HepG2 (cell line): Measurements from ENCODE around the gene NDOR1. TPM values are rescaled to one million over a fixed set of nuclear protein-coding genes. Genes with fewer than 3 reads are reported as not detected.

ENCODE experiments used
- AGO1 ChIP-seq: fragments of 200-400 bp; formaldehyde crosslinking; IDR thresholded peaks from 2 replicates; pipeline ENCODE4 v1.6.1; 2017; ENCODE audit warnings: mild to moderate bottlenecking, low read depth, low read length, moderate library complexity; ENCODE audit not compliant: poor library complexity, severe bottlenecking
- FOSL2 ChIP-seq: sonication (generic); formaldehyde crosslinking; IDR thresholded peaks from 2 replicates; pipeline ENCODE4 v1.4.0; 2020; ENCODE audit warnings: missing genetic modification reagents
- HDAC1 ChIP-seq: sonication (generic); formaldehyde crosslinking; IDR thresholded peaks from 2 replicates; pipeline ENCODE4 v1.5.1; 2020; ENCODE audit warnings: mild to moderate bottlenecking, missing genetic modification reagents
- HOXA5 ChIP-seq: sonication (generic); formaldehyde crosslinking; IDR thresholded peaks from 2 replicates; pipeline ENCODE4 v1.4.0; 2020; ENCODE audit warnings: missing genetic modification reagents
- MATR3 ChIP-seq: sonication (generic); formaldehyde crosslinking; IDR thresholded peaks from 2 replicates; pipeline ENCODE4 v1.4.0; 2020; ENCODE audit warnings: missing genetic modification reagents
- PAF1 ChIP-seq: IDR thresholded peaks from 2 replicates; pipeline ENCODE4 v1.6.1; 2016; ENCODE audit warnings: missing genetic modification reagents, missing compliant biosample characterization
- PHB2 ChIP-seq: fragments of 450-650 bp; IDR thresholded peaks from 2 replicates; pipeline ENCODE4 v1.6.1; 2018; ENCODE audit not compliant: partially characterized antibody
- RFX3 ChIP-seq: IDR thresholded peaks from 2 replicates; pipeline ENCODE4 v1.6.1; 2016; ENCODE audit warnings: missing biosample characterization, missing genetic modification reagents
- SATB2 ChIP-seq: sonication (generic); formaldehyde crosslinking; IDR thresholded peaks from 2 replicates; pipeline ENCODE4 v1.5.0; 2020; ENCODE audit warnings: missing genetic modification reagents
- TAF1 ChIP-seq: sonication (generic); formaldehyde crosslinking; IDR thresholded peaks from 2 replicates; pipeline ENCODE4 v1.4.0; 2020; ENCODE audit warnings: missing genetic modification reagents
- TCF7 ChIP-seq: sonication (generic); IDR thresholded peaks from 2 replicates; pipeline ENCODE4 v1.6.1; 2016; ENCODE audit warnings: antibody characterized with exemption, low read depth
- TOE1 ChIP-seq: sonication (generic); formaldehyde crosslinking; IDR thresholded peaks from 2 replicates; pipeline ENCODE4 v1.4.0; 2020; ENCODE audit warnings: mild to moderate bottlenecking, missing genetic modification reagents
- ZBTB42 ChIP-seq: sonication (generic); formaldehyde crosslinking; IDR thresholded peaks from 2 replicates; pipeline ENCODE4 v1.5.0; 2020; ENCODE audit warnings: mild to moderate bottlenecking, missing genetic modification reagents
- ZNF274 ChIP-seq: sonication (generic); formaldehyde crosslinking; IDR thresholded peaks from 2 replicates; pipeline ENCODE4 v1.5.1; 2020; ENCODE audit warnings: mild to moderate bottlenecking, missing genetic modification reagents
- ZNF292 ChIP-seq: sonication (generic); formaldehyde crosslinking; IDR thresholded peaks from 2 replicates; pipeline ENCODE4 v1.8.1; 2022; ENCODE audit warnings: mild to moderate bottlenecking, low read depth, missing genetic modification reagents, borderline replicate concordance
- ZNF484 ChIP-seq: sonication (generic); formaldehyde crosslinking; IDR thresholded peaks from 2 replicates; pipeline ENCODE4 v1.5.1; 2020; ENCODE audit warnings: mild to moderate bottlenecking, low read depth, missing genetic modification reagents, borderline replicate concordance
- ZNF569 ChIP-seq: sonication (generic); formaldehyde crosslinking; IDR thresholded peaks from 2 replicates; pipeline ENCODE4 v1.5.0; 2020; ENCODE audit warnings: mild to moderate bottlenecking, missing genetic modification reagents, moderate library complexity, borderline replicate concordance
- ZNF616 ChIP-seq: sonication (generic); formaldehyde crosslinking; IDR thresholded peaks from 2 replicates; pipeline ENCODE4 v1.5.0; 2020; ENCODE audit warnings: low read depth, mild to moderate bottlenecking, missing genetic modification reagents
- ZNF644 ChIP-seq: IDR thresholded peaks from 2 replicates; pipeline ENCODE4 v1.6.1; 2016; ENCODE audit warnings: low read depth
- ZNF703 ChIP-seq: sonication (generic); formaldehyde crosslinking; IDR thresholded peaks from 2 replicates; pipeline ENCODE4 v1.5.1; 2020; ENCODE audit warnings: missing genetic modification reagents, mild to moderate bottlenecking, moderate library complexity, borderline replicate concordance
- ZNF772 ChIP-seq: sonication (generic); formaldehyde crosslinking; IDR thresholded peaks from 2 replicates; pipeline ENCODE4 v1.5.0; 2020; ENCODE audit warnings: mild to moderate bottlenecking, missing genetic modification reagents
- ZSCAN21 ChIP-seq: sonication (generic); formaldehyde crosslinking; IDR thresholded peaks from 2 replicates; pipeline ENCODE4 v1.8.0; 2022; ENCODE audit warnings: mild to moderate bottlenecking, missing genetic modification reagents, moderate library complexity, borderline replicate concordance
- polyA plus RNA-seq, 8 experiments: library from polyadenylated mRNA; depleted of rRNA in 3 of 8; stranded (reverse) in 7 of 8; unstranded in 1 of 8; fragments of >200 nt; fragmentation: Illumina TruSeq in 4 of 8; extraction: Trizol in 4 of 8; gene quantifications; 2 replicates each; pipeline versions ENCODE4 v1.2.1 to v1.2.3, GENCODE V29; 2011 to 2016; ENCODE audit warnings: low read depth in 4 of 8, missing spikeins in 1 of 8, mixed read lengths in 1 of 8; ENCODE audit not compliant: insufficient read depth in 1 of 8
- total RNA-seq, 5 experiments: library from RNA; depleted of rRNA; stranded (reverse); fragments of >200 nt; fragmentation: Illumina TruSeq; extraction: Trizol; gene quantifications; 2 replicates each; pipeline ENCODE4 v1.2.3, GENCODE V29; 2016; ENCODE audit warnings: low read depth in 1 of 5
- TF ChIP-seq, protein P1 (sequence below): sonication (generic); formaldehyde crosslinking; IDR thresholded peaks from 2 replicates; pipeline ENCODE4 v1.4.0; 2020; ENCODE audit warnings: missing genetic modification reagents, low read depth, mild to moderate bottlenecking, borderline replicate concordance
- TF ChIP-seq, protein P2 (sequence below): sonication (generic); formaldehyde crosslinking; IDR thresholded peaks from 2 replicates; pipeline ENCODE4 v1.5.0; 2020; ENCODE audit warnings: mild to moderate bottlenecking, missing genetic modification reagents, borderline replicate concordance
- TF ChIP-seq, protein P3 (sequence below): sonication (generic); formaldehyde crosslinking; IDR thresholded peaks from 2 replicates; pipeline ENCODE4 v1.8.1; 2023; ENCODE audit warnings: mild to moderate bottlenecking, moderate library complexity, missing genetic modification reagents

Gene NDOR1
- total and polyA plus RNA-seq, 2 of the 13 experiments (the other 11 are each of a cell fraction or from before 2014, with no cell fraction given) = 3.6 to 8.7 TPM

DNA sequence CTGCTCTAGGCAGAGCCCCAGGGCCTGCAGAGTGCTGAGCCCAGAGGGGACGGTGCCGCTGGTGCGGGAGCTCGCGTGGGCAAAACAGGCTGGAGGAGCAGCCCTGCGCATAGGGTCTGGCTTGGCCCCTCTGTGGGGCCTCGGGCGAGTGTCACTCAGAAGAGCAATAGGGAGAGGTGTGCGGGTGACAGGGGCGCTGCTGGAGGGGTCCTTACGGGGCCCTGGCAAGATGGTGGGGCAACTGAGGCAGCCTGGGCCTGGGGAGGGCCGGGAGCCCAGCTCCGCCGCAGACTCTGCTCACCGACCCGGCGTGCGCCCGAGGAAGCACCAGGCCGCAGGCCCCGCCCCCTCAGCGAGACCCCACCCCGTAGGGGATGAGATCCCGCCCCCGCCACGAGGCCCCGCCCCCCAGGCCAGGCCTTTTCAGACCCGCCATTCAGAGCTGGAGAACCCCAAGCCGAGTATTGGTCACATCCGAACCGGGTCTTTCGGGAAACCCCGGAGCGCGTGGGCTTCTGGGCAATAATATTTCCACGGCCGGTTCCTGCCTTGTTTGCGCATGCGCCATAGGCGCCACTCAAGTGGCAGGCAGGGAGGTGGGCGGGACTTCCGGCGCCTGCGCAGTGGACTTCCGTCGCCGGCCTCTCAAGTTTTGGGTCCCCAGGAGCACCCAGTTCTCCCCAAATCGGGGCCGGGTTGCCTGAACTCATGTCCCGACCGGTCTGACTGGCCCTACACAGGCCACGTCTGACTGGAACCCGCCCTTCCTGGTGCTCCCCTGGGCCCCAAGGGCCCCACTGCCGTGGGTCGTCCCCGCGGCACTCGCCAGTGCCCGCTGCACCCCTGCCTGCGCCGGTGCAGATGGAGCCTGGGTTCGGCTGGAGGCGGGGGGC, 17.8 kb downstream of the NDOR1 start (continued):
- TF ChIP-seq, protein P1, sequence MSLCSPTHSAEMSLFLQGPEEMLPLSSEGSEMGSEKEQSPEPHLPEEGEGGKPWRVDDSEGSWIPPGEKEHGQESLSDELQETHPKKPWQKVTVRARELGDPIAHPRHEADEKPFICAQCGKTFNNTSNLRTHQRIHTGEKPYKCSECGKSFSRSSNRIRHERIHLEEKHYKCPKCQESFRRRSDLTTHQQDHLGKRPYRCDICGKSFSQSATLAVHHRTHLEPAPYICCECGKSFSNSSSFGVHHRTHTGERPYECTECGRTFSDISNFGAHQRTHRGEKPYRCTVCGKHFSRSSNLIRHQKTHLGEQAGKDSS (CRISPR knock-in tag) = peak; percentile 76; the same call in 1 of the 2 replicates
- TF ChIP-seq ZSCAN21 (CRISPR knock-in tag) (no peak), TCF7 (no peak), ZNF569 (CRISPR knock-in tag) (no peak), TOE1 (no peak), ZNF274 (CRISPR knock-in tag) (peak; percentile 64; the same call in 1 of the 2 replicates), PHB2 (no peak), HOXA5 (no peak; the same call in 1 of the 2 replicates), ZNF644 (CRISPR knock-in tag) (no peak), AGO1 (peak; percentile 94), ZBTB42 (no peak; the same call in 1 of the 2 replicates), TAF1 (CRISPR knock-in tag) (0 out of 2 replicates have a peak, but pooled peaks have one; percentile 18), FOSL2 (CRISPR knock-in tag) (no peak), RFX3 (CRISPR knock-in tag) (no peak), ZNF772 (CRISPR knock-in tag) (no peak; the same call in 1 of the 2 replicates), PAF1 (no peak), ZNF292 (CRISPR knock-in tag) (no peak), ZNF616 (CRISPR knock-in tag) (no peak), ZNF703 (no peak), HDAC1 (CRISPR knock-in tag) (peak; percentile 57), MATR3 (CRISPR knock-in tag) (no peak), SATB2 (no peak), ZNF484 (CRISPR knock-in tag) (no peak)
- TF ChIP-seq, protein P2, sequence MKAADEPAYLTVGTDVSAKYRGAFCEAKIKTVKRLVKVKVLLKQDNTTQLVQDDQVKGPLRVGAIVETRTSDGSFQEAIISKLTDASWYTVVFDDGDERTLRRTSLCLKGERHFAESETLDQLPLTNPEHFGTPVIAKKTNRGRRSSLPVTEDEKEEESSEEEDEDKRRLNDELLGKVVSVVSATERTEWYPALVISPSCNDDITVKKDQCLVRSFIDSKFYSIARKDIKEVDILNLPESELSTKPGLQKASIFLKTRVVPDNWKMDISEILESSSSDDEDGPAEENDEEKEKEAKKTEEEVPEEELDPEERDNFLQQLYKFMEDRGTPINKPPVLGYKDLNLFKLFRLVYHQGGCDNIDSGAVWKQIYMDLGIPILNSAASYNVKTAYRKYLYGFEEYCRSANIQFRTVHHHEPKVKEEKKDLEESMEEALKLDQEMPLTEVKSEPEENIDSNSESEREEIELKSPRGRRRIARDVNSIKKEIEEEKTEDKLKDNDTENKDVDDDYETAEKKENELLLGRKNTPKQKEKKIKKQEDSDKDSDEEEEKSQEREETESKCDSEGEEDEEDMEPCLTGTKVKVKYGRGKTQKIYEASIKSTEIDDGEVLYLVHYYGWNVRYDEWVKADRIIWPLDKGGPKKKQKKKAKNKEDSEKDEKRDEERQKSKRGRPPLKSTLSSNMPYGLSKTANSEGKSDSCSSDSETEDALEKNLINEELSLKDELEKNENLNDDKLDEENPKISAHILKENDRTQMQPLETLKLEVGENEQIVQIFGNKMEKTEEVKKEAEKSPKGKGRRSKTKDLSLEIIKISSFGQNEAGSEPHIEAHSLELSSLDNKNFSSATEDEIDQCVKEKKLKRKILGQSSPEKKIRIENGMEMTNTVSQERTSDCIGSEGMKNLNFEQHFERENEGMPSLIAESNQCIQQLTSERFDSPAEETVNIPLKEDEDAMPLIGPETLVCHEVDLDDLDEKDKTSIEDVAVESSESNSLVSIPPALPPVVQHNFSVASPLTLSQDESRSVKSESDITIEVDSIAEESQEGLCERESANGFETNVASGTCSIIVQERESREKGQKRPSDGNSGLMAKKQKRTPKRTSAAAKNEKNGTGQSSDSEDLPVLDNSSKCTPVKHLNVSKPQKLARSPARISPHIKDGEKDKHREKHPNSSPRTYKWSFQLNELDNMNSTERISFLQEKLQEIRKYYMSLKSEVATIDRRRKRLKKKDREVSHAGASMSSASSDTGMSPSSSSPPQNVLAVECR (CRISPR knock-in tag) = peak; percentile 46; the same call in 1 of the 2 replicates
- TF ChIP-seq, protein P3, sequence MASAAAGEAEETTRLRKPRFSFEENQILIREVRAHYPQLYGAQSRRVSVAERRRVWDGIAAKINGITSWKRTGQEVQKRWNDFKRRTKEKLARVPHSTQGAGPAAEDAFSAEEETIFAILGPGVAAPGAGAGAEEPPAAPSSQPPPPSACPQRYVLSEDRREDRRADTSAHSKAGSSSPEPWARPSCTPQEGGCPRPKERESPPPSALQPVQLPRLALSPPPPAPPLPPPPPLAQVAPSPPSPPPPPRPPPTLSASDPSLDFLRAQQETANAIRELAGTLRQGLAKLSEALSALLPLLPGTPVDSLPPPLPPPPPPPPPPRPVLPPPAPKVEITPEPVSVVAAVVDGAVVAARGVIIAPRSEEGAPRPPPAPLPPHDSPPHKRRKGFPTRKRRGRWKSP (CRISPR knock-in tag) = peak; percentile 61; the same call in 1 of the 2 replicates
